Measurements from ENCODE around the gene MLPH.

The MLPH gene

DNA sequence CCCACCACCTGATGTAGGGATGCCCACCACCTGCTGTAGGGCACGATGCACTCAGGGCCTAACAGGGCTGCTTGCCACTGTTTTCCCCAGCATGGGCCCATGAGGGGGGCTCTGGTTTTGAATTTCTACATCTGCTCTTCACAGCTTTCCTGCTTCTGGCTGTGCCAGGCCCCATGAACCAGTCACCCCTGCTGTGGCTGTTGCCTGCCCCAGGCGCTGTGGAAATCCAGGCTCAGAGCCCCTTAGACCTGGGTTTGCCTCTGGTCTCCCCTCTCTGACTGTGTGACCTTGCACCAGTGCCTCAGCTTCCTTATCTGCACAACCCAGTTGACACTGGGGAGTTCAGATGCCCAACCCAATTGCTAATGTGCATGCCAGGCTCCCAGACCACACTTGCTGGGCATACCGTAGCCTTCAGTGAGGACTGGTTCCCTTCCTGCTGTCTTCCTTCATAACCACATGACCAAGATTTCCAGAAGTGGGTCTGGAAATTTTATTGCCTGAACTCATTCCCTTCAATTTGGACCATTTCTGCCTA is 6.0 kb upstream of the MLPH start:
- no peak for DNase-seq

DNA sequence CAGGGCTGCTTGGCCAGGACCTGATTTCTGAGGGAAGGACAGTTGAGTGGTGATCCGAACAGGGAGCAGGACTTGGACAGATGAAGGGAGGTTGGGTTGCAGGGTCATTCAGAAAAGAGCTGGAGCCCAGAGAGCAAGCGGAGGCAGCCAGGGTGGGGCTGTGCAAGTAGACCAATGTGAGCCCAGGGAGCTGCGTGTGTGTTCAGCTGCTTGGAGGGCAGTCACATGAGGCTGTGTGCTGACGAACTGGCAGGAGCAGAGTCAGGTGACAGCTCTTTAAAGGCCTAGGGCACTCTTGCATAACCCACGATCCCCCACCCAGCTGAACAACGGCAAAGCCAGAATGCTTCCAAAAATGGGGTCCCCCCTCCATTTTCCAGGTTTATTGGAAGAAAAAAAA is 4.6 kb upstream of the MLPH start:
- peak; percentile 83 for DNase-seq

DNA sequence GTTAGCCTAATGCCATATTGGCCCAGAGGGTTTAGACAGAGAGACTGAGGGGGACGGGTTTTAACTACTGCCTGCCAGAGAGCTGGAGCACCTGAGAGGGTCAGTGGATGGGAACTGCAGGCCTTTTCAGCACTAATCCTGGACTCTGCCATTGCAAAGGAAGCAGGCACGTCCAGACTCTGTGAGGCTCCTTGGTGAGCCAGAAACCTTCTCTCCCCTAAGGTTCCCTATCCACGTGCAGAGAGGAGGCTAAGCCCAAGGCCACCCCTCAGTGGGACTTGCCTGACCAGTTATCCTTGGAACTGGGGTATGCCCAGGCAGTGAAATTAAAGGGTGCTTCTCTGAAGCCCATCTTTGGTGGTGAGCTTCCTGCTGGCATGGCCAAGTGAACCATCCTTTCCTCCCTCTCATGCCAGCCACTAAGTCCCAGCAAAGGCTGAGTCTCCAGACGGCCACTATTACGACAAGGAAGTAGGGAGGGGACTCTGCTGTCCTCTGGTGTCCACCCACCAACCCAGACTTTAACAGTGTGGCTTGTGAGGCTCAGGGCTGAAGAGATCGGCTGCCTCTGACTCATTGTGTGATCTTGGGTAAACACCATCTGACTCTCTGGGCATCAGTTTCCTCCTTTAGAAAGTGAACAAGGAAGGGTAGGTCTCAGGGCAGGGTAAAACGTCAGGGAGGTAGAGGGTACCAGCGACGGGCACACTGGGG is 3.9 kb upstream of the MLPH start:
- no peak for DNase-seq

DNA sequence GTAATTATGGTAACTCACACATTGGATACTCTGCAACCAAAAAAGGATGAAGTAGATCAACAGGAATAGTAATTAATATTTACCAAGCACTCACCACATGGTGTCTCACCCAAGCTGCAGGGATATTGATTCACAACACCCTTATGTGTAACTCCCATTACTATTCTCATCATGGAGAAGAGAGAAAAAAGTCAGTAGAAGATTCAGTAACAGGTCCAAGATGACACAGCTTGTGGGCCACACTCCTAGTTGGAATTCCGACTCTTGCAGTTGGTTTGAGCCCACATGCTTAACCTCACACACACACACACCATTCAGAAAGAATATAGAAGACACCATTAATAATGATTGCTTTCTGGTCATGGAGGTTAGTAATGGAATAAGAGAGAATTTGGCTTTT is 1.7 kb upstream of the MLPH start:
- no peak for DNase-seq

DNA sequence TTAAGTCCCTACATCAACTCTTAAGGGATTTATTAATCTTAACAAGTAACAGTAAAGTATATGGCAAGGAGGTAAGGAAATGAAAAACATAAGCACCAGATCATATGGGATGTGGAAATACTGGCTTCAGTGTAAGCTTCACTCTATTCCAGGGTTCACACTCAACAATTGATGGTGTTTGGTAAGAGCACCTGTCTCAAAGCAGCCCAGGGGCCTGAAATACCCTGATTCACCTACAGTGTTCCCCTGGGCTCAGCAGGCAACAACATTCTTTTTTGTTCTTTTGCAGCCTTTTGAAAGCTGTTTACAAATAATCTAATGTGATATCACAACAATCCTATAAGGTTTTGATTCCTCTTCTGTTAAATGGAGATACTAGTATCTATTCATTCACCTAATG is 1.2 kb upstream of the MLPH start:
- DNase-seq, result no peak

DNA sequence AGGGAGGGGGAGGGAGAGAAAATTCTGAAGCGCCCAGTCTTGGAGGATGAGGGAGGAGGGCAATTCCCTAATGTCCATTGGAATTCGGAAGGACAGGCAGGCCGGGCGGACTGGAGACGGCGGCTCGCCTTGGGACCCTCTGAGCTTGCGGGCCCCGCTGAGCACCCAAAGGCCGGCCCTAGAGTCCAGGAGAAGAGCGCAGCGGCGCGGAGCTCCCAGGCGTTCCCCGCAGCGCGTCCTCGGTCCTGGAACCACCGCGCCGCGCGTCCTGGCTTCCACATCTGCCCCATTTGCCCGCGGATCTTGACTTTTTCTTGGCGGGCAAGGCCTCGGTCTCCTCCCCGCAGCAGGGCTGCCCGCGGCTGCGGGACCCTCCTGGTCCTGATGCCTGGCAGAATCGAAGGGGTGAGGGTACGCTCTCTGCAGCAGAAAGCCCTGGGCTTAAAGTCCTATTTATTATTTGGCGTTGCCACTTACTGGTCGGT is 675 bp upstream of the MLPH start:
- DNase-seq, result no peak

DNA sequence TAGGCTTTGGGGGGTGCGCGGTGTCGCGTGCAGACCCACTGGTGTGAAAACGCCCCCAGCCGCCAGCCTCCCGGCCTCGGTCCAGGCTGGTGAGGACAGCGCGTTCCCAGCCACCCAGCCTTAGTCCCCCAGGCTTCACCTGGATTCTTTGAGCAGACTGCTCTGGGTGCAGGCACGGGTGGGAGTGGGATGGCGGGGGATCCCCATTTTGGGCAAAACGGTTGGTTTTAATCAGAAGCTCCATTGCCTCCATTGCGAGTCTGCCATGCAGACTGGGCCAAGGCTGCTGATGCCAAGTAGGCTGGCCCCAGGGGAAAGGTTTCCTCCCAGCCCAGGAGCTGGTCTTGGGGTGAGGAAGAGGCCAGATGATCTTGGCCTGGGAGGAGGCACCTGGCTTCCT is 445 bp downstream of the MLPH start:
- DNase-seq, result no peak

DNA sequence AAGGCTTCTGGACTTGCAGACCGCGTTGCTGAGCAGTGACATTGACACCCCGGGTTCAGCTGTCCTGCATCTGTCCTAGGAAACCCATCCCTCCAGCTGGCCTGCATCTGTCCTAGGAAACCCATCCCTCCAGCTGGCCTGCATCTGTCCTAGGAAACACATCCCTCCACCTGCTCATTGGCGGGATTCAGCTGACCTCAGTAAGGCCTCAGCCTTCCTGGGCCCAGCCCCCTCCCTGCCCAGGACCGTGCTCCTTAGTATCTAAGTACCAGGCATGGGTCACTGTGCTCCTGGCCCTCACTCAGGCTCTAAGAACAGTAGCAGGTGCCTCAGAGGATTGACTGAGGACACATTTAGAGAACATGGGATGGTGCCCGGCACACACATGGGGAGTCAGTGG is 1.2 kb downstream of the MLPH start:
- DNase-seq, result no peak

DNA sequence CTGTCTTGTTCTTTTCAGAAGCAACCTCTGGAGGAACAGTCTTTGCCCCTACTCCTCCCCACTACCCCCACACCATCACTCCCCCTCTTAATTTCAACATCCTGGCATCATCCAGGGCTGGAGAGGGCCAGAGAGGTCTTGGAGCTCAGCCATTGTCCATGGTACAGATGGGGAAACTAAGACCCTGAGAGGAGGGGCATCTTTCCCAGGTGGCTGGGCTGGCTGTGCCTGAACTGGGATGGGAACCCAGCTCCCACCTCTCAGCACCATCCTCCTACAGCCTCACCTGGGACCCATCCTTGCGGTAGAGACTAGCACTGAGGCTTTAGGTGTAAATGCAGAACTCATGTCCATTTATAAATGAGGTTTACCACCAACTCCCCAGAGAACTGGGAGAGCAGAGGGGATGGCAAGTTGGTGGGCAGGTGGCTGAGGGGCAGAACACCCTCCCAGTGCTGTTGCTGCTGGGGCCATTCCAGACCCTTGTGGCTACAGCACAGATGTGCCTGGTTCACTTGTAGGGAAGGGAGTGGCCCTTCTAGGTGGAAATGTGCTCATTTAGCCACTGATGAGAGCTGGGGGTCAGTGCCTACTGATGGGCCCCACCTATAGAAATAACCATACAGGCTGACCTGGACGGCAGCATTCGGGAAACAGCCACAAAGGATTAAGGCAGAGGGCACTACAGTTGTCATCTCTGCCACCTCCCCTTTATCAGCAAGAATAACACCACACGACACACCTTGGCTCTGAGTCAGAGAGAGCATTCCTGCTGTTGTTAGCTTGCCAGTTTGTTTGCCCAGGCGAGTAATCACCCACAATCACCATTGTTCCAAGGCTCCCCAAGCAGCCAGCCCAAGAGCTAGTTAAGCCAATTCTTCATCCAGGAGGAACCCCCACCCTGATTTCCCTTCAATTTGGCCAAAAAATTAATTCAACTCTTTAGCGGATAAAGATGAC is 2.1 kb downstream of the MLPH start:
- no peak for DNase-seq

DNA sequence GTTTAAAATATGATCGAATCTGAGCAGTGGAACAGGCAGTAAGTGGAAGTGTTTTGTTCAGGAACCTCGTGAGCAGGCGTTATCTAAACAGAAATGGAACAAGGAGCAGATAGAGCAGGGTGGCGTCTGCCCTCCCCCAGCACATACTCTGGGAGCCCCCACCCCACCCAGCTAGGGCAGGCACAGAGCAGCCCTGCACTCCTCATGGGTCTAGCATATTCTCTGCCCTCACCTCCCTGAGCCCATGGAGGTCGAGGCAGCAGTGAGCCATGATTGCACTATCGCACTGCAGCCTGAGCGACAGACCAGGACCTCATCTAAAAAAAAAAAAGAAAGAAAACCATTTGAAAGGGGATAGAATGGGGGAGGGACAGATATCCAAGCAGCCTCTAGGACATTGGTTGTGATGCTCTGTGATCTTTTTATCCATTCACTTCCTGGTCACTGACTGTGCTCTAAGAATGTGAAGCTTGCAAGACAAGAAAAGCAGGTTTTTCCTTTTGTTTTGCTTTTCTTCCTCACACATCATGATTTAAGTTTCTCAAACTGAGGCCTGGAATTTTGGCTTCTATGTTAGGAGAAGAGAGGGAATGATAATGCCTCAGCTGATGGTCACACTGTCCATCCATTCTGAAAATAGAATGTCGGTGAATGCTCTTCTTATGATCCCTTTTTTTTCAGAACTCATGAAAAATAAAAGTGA is 3.1 kb downstream of the MLPH start:
- no peak for DNase-seq

DNA sequence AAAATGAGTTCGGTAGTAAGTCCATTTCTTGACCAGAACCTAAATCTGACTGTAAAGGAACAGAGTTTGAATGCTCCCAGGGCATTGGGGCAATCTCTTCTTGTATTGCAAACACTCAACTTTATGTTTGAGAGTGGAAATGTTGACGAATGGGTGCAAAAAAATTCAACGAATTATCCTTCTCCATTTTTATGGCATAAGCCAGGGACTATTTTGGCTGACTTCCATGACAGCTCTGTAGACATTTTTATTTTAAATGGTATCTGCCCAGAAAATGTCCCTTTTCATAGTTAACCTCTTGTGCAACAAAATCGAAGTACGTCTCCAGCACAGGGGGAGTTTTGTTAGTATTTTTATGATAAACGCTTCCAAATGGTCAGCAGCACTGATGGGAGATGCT is 3.7 kb downstream of the MLPH start:
- no peak for DNase-seq

DNA sequence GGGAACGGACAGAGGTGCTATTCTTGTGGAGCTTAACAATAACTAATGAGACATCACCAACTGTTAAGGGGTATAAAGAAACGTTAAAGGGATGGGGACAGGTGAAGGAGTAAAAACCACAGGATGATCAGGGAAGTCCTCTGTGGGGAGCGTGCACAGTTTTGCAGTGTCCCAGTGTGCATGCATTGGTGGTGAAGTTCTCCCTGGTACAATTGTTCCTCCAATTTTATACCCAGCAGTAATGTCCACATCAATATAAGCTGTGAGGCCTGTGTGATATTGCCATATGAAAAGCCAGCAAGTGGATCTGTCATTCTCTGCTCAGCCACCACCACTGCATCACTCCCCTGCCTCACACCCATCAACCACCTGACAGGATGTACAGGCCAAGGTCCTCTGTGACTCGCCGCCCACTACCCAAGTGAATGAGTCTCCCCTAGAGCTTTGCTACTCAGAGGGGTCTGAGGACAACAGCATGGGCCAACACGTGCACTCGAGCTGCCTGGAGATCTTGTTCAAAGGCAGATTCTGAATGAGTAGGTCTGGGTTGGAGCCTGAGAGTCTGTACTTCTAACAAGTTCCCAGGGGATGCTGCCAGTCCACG is 4.6 kb downstream of the MLPH start:
- DNase-seq, result no peak

DNA sequence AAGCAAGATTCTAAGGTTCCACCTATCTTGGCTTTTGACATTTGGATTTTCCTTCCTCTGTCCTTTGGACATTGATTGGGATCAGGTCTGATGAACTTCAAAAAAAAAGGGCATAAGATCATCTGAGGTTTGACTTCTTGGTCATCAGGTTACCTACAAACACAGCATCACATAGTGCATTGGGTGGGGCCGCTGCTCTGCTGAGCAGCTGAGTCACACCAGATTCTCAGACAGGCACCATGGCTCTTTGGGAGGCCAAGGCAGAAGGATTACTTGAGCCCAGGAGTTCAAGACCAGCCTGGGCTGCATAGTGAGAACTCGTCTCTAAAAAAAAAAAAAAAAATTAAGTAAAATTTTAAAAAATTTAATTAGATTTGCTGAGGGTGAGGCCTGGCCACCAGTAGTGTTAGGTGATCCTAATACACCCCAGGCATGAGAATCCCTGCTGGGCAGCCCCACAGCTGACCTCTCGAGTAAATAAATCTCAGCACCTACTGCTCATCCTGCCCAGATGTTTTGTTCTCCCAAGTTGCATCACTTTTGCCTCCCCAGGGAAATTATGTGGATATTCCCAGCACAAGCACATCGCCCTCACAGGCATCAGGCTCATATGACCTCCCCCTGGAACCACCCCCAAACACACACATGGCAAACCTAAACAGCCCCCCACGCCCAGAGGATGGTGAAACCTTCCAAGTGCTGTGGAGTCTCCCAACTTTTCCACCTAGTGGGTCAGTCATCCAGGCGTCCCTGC is 5.3 kb downstream of the MLPH start:
- DNase-seq, result no peak

DNA sequence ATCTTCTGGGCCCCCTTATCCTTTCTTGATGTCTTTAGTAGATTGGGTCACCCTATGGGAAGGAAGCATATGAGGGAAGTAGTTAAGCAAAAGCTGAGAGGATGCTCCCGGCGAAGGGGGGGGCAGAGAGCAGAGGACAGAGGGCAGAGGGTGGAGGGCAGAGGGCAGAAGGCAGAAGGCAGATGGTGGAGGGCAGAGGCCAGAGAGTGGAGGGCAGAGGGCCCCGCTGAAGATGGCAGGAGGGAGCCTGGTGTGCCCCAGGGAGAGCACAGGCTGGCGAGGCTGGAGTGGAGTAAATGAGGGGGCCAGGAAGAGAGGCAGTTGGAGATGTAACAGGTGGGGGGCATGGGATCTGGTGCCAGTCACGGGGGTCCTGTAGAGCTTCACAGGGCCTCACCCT is 7.0 kb downstream of the MLPH start:
- no peak for DNase-seq

DNA sequence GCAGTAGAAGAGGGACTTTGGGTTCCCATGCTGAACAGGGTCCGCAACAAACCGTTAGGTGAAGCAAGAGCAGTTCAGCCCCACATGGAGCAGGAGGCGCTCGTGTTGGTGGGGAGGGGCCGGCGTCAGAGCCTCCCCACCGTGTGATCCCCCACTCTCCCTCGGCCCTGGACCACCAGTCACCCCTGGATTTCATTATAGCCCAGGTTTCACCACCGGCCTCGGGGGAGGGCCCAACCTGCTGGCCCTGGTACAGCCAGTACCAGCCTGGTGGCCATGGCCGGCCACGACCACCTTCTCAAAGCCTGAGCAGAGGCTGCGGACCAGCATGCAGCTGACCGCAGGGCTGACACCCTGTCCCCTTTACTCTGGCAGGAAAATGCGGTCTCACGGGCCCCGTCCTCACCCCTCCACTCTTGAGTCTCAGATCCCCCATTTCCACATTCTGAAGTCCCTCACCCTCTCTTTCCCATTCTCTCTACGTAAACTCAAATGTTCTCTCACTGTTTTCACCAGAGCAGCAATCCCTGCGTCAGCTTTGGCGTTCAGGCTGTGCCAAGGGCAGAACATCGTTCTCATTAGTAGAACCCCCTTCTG is 8.6 kb downstream of the MLPH start:
- no peak for DNase-seq

DNA sequence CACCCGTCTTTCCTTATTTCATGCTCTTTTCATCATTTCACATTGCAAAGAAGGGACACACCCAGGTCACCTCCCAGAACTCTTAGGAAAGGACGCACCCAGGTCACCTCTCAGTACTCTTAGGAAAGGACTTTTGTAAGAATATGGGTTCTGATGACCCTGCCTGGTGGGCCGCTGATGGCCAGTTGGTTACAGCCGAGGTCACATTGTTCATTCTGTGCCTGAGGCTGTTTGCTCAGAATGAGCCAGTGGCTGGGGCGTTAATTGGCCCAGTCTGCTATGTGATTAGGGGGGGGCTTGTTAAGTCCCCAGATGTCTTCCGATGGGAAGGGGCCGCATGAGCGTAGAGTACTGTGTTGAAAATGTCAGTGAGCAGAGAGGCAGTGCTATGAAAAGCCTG is 9.4 kb downstream of the MLPH start:
- no peak for DNase-seq

DNA sequence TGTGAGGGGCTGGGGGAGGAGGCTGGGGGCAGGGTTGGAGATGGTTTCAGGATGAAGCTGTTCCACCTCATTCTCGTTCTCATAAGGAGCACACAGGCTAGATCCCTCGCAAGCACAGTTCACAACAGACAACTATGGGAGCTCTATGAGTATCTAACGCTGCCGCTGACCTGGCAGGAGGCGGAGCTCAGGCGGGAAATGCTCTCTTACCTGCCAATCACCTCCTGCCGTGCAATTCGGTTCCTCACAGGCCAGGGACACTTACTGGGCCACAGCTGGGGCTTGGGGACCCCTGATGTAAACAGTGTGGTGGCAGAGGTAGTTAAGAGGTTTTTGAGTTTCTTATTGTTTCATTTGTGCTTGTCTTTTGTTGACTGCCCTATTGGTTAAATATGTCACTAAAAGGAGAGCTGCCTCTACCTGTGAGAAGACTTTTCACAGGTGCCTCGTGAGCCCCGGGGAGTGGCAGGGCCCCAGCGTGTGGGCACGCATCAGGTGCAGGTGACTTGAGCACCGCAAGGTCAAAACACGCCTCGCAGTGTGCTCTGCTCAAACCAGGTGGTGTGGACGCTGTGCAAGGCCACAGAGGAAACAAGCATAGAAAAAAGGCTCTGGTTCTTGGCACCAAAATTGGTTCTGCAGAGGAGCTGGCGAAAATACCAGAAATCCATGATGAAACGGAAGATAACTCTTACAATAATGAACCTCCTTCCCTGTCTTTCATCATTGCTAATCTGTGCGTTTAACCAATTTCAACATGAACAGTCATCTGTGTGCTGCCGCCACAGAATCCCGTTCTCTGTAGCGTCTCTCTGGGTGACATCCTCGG is 10.2 kb downstream of the MLPH start:
- DNase-seq, result no peak

DNA sequence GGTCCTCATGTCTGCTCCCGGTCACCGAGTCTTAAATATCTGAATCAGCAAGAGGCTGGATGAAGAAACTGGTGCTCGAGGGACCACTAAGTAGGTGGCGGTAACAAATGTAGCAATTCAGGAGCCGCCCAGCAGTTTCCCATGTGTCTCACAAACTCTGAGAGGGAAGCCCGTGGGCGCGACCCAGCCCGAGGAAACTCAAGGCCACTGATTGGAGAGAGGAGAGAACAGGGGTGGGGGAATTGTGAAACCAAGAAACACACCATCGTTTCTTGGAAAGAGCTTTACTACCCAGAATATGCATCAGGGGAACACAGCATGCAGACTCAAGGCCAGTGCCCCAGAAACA is 10.8 kb downstream of the MLPH start:
- DNase-seq, result no peak

DNA sequence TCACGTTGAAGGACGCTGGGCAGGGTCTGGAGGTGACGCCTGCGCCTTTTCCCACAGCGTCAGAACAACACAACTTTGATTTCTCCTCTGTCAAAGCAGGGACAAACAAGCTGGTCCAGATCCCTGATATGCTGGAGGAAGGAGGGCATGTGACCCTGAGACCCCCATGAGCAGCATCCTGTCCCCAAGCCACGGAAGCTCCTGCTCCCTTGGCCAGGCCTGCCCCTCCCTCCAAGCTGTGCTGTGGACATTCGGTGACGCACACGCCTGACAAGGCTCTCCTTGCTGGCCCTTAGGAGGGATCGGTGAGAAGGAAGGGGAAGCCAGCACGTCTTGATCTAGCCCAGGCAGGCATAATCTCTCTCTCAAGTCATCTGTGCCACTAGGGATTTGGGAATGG is 11.3 kb downstream of the MLPH start:
- DNase-seq, result no peak

DNA sequence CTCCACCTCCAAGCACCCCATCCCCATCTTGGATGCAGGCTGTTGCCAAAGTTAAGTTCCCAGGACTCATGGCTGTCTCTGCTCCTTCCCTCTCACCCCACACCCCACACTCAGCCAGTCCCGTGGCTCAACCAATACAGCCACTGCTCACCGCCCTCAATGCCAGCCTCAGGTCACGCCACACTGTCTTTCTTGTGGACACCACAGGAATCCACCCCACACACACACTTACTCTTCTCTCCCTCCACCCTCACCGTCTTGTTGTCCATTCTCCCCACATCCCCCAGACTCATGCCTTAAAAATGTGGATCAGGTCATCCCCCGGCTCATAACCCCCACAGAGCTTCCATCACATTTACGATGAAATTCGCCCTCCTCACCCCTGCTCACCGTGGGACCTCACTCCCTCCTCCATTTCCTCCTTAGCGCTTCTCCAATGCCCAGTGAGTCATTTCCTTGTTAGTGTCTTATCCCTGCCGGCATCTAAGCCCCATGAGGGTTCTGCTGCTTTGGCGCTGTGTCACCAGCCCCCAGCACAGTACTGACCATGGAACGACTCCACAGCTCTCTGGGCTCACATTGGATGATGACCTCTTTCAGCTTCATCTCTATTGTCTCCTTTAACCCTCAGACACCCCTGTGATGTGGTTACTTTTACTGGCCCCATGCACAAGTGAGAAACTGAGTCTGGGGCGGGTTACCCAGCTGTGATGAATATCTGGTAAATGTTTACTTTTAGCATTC is 13.8 kb downstream of the MLPH start:
- no peak for DNase-seq
